Tibial nerve (tissue), 3 donors: ENCODE results near the gene ZNF516.

Experiments used
- POLR2A ChIP-seq, 2 donors: fragments of 450-650 bp; IDR thresholded peaks; one replicate each; pipeline ENCODE4 v1.6.1; 2017; ENCODE audit warnings: antibody characterized with exemption in 2 of 2, mild to moderate bottlenecking in 2 of 2, moderate library complexity in 2 of 2
- TF ChIP-seq, protein P1 (sequence below), 5 experiments: fragments of 200-600 bp in 3 of 5; fragments of 450-650 bp in 2 of 5; sonication (generic) in 3 of 5; IDR thresholded peaks; one replicate each; pipeline ENCODE4 v1.5.1; 2016 to 2019; ENCODE audit warnings: antibody characterized with exemption in 5 of 5, mild to moderate bottlenecking in 3 of 5, moderate library complexity in 2 of 5

DNA sequence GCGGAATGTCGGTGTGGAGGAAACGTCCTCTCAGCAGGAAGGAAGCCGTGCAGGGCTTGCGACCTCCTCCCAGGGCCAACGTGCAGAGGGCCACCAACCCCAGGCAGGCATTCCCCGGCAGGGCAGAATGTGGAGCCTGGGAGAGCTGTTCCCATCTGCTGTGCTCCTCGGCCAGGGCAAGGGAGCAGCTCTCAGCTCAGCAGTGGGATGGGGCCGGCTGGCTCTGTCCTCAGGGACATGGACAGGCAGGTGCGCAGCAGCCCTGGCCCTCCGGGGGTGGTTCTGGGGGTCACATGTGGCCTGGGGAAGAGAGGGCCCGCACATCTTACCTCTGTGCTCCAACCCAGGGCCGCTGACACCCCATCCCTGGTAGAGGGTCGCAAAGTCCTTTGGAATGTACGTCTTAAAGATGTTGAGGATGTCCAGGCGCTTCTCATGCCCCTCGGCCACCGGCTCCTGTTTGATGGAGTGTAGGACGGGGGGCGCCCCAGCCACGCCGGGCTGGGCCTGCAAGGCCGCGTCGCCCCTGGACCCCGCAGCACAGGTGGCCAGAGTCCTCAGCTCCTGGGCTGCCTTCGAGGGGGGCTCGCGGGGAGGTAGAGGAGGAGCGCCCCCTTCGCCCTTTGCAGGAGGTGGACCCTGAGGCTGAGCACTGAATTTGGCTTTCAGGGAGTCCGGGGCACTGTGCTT lies 116.4 kb downstream of the ZNF516 start:
- TF ChIP-seq, protein P1, sequence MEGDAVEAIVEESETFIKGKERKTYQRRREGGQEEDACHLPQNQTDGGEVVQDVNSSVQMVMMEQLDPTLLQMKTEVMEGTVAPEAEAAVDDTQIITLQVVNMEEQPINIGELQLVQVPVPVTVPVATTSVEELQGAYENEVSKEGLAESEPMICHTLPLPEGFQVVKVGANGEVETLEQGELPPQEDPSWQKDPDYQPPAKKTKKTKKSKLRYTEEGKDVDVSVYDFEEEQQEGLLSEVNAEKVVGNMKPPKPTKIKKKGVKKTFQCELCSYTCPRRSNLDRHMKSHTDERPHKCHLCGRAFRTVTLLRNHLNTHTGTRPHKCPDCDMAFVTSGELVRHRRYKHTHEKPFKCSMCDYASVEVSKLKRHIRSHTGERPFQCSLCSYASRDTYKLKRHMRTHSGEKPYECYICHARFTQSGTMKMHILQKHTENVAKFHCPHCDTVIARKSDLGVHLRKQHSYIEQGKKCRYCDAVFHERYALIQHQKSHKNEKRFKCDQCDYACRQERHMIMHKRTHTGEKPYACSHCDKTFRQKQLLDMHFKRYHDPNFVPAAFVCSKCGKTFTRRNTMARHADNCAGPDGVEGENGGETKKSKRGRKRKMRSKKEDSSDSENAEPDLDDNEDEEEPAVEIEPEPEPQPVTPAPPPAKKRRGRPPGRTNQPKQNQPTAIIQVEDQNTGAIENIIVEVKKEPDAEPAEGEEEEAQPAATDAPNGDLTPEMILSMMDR (IDR thresholded peaks at IDR 0.05), result no peak
- no peak for TF ChIP-seq POLR2A (IDR thresholded peaks at IDR 0.05)
